ENCODE data around the gene SPRN.
"Not testable (repeated sequence)": the region's sequence is repeated elsewhere in the genome, so short reads cannot be mapped to it uniquely, and the experiment has no call there.

Gene SPRN

DNA sequence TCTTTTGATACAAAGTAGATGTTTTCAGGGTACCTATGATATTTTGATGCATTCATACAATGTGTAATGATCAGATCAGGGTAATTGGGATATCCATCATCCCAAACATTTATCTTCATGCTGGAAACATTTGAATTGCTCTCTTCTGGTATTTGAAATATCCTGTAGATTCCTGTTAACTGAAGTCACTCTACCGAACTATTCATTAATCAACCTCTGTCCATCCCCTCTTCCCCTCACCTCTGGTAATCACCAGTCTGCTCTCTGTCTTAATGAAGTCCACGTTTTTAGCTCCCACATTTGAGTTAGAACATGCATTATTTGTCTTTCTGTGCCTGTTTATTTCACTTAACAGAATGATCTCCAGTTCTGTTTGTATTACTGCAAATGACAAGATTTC, 19.2 kb downstream of the SPRN start:
- peak; percentile 31 for DNase-seq

DNA sequence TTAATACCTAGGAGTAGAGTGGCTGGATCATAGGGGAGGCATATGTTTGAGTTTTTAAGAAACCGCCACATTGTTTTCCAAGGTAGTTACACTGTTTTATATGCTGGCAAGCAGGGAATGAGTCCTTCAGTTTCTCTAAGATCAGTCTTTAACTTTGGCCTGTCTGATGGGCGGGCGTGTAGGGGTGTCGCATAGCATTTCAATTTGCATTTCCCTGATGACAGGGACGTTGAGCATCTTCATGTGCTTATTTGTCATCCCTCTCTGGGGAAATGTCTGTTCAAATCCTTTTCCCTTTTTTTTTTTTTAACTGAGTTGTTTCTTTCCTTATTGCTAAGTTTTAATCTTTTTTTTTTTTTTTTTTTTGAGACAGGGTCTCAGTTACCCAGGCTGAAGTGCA, 20.6 kb downstream of the SPRN start:
- no peak for DNase-seq

GRCh38 chr10:133403359-133403758, 21.1 kb downstream of the SPRN start:
- DNase-seq = no peak

DNA sequence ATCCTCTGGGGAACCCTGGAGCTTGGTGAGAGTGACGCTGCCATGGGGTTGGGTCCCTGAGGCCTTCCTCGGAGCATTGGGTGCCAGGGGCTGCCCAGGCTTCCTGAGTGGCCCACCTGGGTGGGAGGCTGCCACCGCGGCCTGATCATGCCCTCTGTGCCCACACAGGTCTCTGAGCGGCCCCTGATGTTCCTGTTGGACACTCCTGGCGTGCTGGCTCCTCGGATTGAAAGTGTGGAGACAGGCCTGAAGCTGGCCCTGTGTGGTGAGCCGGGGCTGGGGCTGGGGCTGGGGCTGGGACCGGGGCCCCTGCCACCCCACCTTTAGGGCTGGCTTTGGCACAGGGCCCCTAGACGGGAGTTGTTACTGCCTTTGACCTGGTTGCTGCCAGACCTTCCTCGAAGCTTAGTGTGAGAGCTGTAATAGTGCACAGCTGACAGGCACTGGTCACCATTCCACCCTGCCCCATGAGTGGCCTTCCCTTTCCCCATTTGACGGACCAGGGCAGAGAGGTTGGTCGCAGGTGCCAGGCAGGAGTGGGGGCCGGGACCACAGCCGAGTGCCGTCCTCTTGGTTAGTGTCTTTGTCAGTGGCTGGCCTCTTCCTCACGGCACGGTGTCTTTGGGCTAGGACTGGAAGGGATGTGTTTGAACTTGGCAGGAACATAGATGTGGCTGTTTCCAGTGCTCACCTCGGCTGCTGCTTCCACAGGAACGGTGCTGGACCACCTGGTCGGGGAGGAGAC, 22.3 kb downstream of the SPRN start:
- DNase-seq = no peak

- no peak for DNase-seq
Observed at GRCh38 chr10:133401500-133401899, 22.9 kb downstream of the SPRN start.

DNA sequence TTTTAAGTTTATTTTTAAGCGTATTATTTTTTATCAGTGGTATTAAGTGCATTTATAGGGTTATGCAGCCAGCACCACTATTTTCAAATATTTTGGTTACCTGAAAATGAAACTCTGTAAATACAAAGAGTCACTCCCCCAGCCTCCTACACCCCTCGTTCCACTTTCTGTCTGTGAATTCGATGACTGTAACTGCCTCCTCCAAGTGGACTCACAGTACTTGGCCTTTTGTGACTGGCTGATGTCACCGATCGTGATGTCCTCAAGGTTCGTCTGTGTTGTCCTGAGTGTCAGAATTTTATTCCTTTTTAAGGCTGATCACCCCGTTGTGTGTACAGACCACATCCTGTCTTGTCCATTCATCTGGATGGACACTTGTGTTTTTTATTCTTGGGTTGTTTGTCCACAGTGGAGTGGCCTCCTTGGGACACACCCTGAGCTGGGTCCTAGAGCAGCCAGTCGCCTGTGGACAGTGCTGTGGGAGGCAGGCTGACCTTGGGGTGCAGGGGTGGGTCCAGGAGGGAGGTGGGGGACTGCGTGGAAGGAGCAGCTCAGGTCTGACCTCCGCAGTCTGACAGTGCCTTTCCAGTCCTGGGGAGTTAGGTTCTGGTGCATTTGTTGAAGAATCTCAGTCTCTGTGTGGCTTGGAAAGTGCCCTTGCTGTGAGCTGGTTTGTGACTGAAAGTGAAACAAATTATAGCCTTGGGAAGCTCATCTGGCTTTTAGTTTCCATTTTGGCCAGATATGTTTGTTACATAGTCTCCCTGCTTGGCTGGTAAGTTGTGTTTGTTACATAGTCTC, 23.6 kb downstream of the SPRN start:
- DNase-seq = no peak

DNA sequence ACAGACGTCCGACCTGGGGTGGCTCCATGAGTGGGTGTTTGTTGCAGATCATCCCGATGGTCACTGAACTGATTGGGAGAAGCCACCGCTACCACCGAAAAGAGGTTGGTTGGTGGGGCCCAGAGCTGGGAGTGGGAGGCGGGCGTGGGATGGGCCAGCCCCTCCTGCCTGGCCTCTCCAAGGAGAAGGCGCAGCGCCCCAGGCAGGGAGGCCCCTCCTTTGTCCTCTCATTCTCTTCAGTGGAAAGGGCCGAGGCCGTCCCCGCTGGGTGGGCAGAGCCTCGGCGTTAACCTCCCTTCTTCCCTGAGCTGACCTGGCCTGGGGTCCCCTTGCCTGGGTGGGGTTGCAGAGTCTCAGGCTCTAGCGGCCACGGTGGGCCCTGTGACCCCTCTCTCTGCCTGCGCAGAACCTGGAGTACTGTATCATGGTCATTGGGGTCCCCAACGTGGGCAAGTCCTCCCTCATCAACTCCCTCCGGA, 25.3 kb downstream of the SPRN start:
- no peak for DNase-seq

DNA sequence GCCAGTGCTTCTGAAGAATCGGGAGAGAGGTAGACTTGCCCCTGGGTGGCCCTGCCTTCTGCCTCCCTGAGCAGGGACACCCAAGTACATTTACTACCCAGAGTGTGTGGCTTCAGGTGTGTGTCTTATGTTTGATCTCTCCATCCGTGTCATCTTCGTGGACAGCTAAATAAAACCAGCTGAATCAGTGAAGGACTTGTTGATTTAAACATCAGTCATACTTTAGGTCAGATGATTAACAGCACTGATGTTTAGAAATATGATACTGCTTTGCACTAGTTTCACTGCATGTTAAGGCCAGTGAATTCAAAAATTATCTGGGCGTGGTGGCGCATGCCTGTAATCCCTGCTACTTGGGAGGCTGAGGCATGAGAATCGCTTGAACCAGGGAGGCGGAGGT, 26.5 kb downstream of the SPRN start:
- peak; percentile 46 for DNase-seq

GRCh38 chr10:133396035-133396624, 28.3 kb downstream of the SPRN start:
- no peak for DNase-seq

GRCh38 chr10:133394801-133395221, 29.6 kb downstream of the SPRN start:
- DNase-seq = peak; percentile 4

DNA sequence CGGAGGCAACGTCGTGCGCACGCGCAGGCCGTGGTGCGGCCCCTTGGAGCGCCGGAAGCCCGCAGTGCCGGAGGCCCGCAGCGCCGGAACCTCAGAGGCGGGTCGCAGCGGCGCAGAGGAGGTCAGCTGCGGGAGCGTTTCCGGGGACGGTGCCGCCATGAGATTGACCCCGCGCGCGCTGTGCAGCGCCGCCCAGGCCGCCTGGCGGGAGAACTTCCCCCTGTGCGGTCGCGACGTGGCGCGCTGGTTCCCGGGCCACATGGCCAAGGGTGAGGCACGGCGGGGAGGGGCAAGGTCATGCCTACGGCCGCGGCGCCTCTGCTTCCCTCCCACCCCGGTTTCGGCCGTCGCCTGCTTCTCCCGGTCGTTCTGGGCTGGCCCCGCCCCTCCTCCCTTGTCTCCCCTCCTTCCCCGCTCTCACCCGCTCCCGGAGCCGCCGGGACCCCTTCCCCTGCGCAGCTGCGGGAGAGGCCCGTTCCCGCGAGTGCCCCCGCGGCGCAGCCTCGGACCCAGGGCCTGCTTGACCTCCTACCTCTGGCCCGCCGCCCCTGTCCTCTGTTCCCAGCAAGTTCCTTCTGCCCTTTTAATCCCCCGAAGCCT, 30.3 kb downstream of the SPRN start, which contains the start of gene MTG1:
Gene MTG1 (plus strand): TSS at position 94 of the 600 bp plus-strand sequence. CDS start 64 bp downstream, at position 158.
- peak; percentile 89 for DNase-seq

DNA sequence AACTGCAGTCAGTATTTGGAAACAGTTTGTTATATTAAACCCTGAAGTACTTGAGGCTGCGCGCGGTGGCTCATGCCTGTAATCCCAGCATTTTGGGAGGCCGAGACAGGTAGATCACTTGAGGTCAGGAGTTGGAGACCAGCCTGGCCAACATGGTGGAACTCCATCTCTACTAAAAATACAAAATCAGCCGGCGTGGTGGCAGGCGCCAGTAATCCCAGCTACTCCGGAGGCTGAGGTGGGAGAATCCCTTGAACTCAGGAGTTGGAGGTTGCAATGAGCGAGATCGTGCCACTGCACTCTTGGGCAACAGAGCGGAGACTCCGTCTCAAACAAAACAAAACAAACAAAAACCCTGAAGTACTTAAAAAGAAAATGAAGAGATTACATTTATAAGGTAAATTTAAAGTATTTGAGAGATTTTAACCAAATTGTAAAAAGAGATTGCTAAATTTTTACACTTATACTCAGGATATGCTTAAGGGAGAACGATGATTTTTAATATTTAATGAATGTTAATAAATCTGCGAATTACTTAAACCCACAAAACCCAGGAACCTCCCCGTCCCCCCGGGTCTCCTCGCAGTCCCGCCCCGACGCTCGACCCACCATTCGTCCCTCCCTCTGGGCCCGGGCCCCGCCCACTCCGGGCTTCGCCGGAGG, 30.9 kb downstream of the SPRN start:
- DNase-seq = no peak

DNA sequence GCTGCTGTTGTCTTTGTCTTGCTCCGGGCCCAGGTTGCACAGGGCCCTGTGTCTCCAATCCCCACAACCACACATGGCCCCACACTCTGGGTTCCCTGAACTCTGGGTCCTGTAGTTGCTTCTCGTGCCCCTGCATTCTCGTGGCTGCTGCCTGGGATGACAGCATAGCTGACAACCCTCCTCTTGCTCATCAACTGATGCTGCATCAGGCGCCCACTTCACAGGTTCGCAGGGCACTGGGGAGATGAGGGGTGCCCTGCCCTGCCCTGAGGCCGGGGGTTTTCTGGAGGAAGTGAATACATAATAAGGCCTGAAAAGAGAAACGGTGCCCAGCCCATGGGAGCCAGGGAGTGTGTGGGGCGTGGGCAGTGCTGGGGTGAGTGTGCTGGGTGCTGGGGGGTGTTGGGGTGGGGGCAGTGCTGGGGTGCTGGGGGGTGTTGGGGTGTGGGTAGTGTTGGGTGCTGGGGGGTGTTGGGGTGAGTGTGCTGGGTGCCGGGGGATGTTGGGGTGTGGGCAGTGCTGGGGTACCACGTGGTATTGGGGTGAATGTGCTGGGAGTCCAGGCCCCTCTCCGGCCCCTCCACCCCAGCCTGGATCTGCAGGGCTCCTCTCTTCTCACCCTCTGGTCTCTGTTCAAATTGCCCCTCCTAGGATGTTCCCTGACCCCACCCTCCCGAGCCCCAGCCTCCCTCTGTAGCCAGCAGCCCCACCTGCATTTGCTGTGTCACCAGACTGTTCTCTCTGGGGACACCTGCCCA, 32.5 kb downstream of the SPRN start:
- DNase-seq = no peak

DNA sequence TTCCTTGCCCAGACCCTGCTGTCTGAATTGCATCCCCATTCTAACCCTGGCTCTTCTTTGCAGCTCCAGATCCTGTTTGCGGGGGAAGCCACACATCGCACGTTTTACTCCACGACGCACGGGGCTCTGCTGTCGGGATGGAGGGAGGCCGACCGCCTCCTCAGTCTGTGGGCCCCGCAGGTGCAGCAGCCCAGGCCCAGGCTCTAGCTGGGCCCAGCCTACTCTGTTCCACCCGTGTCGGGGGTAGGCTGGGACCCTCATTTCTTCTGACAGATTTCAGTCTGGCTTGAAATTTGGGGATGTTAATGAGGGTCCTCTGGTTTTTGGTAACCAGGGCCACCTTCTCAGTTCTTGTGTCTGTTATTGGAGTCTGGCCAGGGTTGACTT, 33.2 kb downstream of the SPRN start:
- no peak for DNase-seq

- DNase-seq = no peak
Observed at GRCh38 chr10:133390597-133391248, 33.7 kb downstream of the SPRN start.

GRCh38 chr10:133388973-133389818, 35.2 kb downstream of the SPRN start:
- DNase-seq = no peak

DNA sequence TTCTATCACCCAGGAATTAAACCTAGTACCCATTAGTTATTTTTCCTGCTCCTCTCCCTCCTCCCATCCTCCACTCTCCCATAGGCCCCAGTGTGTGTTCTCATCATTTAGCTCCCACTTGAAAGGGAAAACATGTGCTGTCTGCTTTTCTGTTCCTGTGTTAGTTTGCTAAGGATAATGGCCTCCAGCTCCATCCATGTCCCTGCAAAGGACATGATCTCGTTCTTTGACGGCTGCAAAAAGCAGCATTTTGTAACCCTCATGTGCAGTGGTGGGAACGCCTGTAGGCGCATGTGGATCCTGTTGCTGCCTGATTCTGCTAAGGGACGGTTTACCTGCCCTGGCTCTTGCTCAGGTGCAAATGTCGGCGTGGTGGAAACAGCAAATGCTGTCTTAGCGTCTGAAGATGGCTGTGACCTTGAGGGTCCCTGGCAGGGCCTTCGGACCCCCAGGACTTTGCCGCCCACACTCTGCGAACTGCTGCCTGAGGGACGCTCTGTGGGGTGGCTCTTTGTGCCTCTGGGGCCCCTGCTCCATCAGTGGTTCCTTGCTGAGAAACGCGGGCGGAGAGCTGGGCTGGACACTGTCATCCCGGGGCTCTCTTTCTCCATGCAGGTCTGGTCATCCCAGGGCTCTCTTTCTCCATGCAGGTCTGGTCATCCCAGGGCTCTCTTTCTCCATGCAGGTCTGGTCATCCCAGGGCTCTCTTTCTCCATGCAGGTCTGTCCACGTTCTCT, 36.0 kb downstream of the SPRN start:
- no peak for DNase-seq

- DNase-seq = not testable (repeated sequence)
Observed at GRCh38 chr10:133386951-133387350, 37.5 kb downstream of the SPRN start.

- no peak for DNase-seq
Observed at GRCh38 chr10:133385214-133385613, 39.2 kb downstream of the SPRN start.

- DNase-seq = no peak
Observed at GRCh38 chr10:133384071-133384470, 40.4 kb downstream of the SPRN start.
